WERI-Rb-1 (cell line): ENCODE measurements around the gene EYA2.
"Not testable (repeated sequence)": the region's sequence is repeated elsewhere in the genome, so short reads cannot be mapped to it uniquely, and the experiment has no call there.

Source experiments
- DNase-seq: peaks from one replicate; pipeline ENCODE4 v3.0.0-alpha.2; 2020
- H3K27ac ChIP-seq: fragments of 250-450 bp; sonication (Bioruptor Pico); 2 replicates; pipeline ENCODE4 v1.5.1; 2020; ENCODE audit warnings: mild to moderate bottlenecking, moderate library complexity
- H3K27me3 ChIP-seq: fragments of 250-450 bp; sonication (Bioruptor Pico); 2 replicates; pipeline ENCODE4 v1.5.1; 2021; ENCODE audit warnings: mild to moderate bottlenecking, low read depth, moderate library complexity; ENCODE audit not compliant: insufficient read depth, severe bottlenecking
- H3K36me3 ChIP-seq: fragments of 250-450 bp; sonication (Bioruptor Pico); 2 replicates; pipeline ENCODE4 v1.5.1; 2020; ENCODE audit warnings: mild to moderate bottlenecking, moderate library complexity
- H3K4me3 ChIP-seq: 2 replicates; pipeline ENCODE4 v1.5.1; 2011; ENCODE audit warnings: low read depth, mild to moderate bottlenecking, control low read depth, low read length
- H3K9me3 ChIP-seq: fragments of 250-450 bp; sonication (Bioruptor Pico); 2 replicates; pipeline ENCODE4 v1.5.1; 2021; ENCODE audit warnings: mild to moderate bottlenecking, moderate library complexity; ENCODE audit not compliant: severe bottlenecking
- TF ChIP-seq, protein P1 (sequence below): IDR thresholded peaks from 2 replicates; pipeline ENCODE4 v1.5.1; 2011; ENCODE audit warnings: low read depth, mild to moderate bottlenecking, control low read depth, inconsistent platforms, low read length

The EYA2 gene

DNA sequence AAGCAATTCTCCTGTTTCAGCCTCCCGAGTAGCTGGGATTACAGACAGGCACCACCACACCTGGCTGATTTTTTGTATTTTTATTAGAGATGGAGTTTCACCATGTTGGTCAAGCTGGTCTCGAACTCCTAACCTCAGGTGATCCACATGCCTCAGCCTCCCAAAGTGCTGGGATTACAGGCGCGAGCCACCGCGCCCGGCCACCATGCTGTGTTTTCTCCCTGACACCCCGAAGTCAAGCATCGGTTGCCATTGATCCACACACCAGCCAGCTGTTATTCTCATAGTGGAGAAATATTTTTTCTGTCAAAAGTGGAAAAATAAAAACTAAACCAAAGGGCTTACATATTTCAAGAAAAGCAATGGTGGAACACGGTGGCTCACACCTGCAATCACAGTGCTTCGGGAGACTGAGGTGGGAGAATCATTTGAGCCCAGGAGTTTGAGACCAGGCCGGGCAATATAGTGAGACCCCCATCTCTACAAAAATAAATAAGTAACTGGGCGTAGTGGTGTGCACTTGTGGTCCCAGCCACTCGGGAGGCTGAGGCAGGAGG is 304.4 kb downstream of the EYA2 start:
- Histone ChIP-seq H3K9me3 (no peaks in the 10 kb centered on the region), H3K27me3 (no peaks in the 10 kb centered on the region), H3K27ac (no peak overlapping the region), H3K36me3 (no peaks in the 10 kb centered on the region), H3K4me3 (no peak overlapping the region)
- DNase-seq, result no peak
- TF ChIP-seq, protein P1, sequence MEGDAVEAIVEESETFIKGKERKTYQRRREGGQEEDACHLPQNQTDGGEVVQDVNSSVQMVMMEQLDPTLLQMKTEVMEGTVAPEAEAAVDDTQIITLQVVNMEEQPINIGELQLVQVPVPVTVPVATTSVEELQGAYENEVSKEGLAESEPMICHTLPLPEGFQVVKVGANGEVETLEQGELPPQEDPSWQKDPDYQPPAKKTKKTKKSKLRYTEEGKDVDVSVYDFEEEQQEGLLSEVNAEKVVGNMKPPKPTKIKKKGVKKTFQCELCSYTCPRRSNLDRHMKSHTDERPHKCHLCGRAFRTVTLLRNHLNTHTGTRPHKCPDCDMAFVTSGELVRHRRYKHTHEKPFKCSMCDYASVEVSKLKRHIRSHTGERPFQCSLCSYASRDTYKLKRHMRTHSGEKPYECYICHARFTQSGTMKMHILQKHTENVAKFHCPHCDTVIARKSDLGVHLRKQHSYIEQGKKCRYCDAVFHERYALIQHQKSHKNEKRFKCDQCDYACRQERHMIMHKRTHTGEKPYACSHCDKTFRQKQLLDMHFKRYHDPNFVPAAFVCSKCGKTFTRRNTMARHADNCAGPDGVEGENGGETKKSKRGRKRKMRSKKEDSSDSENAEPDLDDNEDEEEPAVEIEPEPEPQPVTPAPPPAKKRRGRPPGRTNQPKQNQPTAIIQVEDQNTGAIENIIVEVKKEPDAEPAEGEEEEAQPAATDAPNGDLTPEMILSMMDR, result no peak

DNA sequence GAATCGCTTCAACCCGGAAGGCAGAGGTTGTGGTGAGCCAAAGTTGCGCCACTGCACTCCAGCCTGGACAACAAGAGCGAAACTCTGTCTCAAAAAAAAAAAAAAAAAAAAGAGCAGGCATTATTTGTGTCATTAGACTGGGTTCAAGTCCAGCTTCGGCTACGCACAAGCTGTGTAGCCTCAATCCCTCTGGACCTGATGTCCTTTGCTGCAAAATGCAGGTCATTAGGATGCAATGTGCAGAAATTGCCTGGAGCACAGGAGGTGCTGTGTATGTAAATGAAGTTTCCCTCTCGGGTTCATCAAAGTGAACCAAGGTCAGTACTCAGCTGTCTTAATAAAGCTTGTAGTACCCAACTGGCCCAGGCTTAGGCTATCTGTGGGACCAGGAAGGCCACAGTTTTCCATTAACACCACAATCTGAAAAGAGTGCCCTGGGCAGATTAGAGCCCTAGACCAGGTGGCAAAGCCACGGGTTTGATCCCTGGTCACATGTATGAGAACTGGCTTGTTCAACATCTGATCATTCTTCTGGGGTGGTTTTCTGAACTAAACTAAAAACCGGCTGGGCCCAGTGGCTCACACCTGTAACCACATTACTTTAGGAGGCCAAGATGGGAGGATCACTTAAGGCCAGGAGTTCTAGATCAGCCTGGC is 306.6 kb downstream of the EYA2 start:
- Histone ChIP-seq H3K36me3 (no peaks in the 10 kb centered on the region), H3K27ac (no peak overlapping the region), H3K9me3 (no peaks in the 10 kb centered on the region), H3K27me3 (no peaks in the 10 kb centered on the region), H3K4me3 (no peak overlapping the region)
- TF ChIP-seq, protein P1, result no peak
- DNase-seq, result no peak

DNA sequence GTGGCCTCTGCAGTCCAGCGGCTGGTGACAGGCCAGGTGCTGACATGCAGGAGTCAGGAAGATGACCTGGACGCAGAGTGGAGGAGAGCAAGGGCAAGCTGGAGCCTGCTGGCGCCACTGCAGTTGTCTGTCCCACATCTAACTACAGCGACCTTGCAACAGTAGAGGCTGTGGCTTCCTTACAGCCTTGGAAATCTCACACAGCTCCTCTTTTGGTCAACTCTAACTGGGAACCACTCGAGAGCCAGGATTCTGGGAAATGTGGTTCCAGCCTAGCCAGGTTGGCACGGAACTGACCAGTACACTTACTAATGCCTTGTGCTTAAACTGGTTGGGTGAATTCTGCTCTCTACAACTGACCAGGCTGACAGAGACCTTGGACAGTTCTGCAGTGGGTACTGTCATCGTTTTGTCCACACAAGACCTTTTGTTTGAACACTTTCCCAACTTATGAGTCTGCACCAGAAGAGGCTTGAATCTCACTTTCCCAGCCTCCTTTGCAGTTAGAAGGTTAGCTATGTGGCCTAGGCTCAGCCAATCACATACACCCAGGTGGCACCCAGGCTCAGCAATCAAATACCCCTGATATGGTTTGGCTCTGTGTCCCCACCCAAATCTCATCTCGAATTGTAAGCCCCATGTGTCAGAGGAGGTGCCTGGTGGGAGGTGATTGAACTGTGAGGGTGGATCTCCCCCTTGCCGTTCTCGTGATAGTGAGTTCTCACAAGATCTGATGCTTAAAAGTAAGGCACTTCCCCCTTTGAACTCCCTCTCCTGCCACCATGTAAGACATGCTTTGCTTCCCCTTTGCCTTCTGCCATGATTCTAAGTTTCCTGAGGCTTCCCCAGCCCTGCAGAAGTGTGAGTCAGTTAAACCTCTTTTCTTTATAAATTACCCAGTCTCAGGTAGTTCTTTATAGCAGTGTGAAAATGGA is 308.4 kb downstream of the EYA2 start:
- no peaks in the 10 kb centered on the region for H3K36me3 ChIP-seq
- no peaks in the 10 kb centered on the region for H3K9me3 ChIP-seq
- H3K4me3 ChIP-seq, result no peak overlapping the region
- no peak for DNase-seq
- H3K27me3 ChIP-seq, result no peaks in the 10 kb centered on the region
- TF ChIP-seq, protein P1, result no peak
- no peak overlapping the region for H3K27ac ChIP-seq

DNA sequence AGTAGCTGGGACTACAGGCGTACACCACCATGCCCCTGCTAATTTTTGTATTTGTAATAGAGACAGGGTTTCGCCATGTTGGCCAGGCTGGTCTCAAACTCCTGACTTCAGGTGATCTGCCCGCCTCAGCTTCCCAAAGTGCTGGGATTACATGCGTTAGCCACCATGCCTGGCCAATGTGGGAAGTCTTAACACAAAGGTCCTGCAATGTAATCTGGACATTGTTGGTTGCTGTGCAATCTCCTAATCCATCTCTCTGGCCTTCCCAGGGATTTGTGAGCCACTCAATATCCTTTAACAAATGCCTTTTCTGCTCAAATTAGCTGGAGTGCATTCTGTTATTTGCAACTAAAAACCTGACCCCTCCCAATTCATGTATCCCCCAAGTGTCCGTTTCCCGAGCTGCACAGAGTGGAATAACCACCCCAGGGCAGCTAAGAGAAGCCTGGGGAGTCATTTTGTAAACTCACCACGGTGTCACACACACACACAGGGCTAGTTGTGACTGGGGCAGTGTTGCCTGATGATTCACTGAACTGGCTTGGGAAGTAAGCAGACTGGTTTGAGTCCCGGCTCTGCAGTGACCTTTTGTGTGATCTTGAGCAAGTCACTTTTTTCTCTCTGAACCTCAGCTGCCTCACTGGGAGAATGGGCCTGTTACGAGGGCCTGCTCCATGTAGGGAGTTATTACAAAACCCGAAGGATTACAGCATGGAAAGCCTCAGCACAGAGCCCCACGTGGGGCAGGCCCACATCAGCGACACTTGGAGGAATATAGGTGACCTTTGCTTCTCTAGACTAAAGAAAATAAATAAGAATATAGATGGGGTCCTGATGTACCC is 309.6 kb downstream of the EYA2 start:
- DNase-seq, result no peak
- TF ChIP-seq, protein P1, result no peak
- Histone ChIP-seq H3K4me3 (no peak overlapping the region), H3K36me3 (peaks cover 4% of the 10 kb centered on the region; the same call in 1 of the 2 replicates), H3K27ac (no peak overlapping the region), H3K27me3 (no peaks in the 10 kb centered on the region), H3K9me3 (no peaks in the 10 kb centered on the region)

DNA sequence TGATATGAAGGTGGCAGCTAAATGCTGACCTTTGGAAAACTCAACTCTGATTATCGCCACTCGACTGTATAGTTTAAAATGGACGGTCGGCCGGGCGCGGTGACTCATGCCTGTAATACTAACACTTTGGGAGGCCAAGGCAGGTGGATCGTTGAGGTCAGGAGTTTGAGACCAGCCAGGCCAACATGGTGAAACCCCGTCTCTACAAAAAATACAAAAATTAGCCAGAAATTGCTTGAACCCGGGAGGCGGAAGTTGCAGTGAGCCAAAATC is 310.1 kb downstream of the EYA2 start:
- not testable (repeated sequence) for H3K9me3 ChIP-seq, H3K27ac ChIP-seq, H3K27me3 ChIP-seq, H3K4me3 ChIP-seq, H3K36me3 ChIP-seq, DNase-seq
